Astrocyte (in vitro differentiated cells and primary cell): ENCODE results near the gene APOBEC2.

Experiments used
- CTCF ChIP-seq: IDR thresholded peaks from 2 replicates; pipeline ENCODE4 v1.5.1; 2011; ENCODE audit warnings: low read depth, mild to moderate bottlenecking, inconsistent platforms, low read length, moderate library complexity; ENCODE audit not compliant: insufficient read depth
- EZH2 ChIP-seq: IDR thresholded peaks from 2 replicates; pipeline ENCODE4 v1.6.1; 2012; ENCODE audit warnings: mild to moderate bottlenecking, low read length, inconsistent platforms; ENCODE audit not compliant: insufficient read depth

- peak; percentile 62 for TF ChIP-seq CTCF
- no peak for TF ChIP-seq EZH2
Measured at GRCh38 chr6:41039060-41039998, 13.7 kb upstream of the APOBEC2 start, which contains the start of gene UNC5CL.
